Measurements from ENCODE around the gene LGALS9B.
A peak's percentile ranks its signal among the peaks of the same experiment; 100 is the strongest.
"Not testable (repeated sequence)": the region's sequence is repeated elsewhere in the genome, so short reads cannot be mapped to it uniquely, and the experiment has no call there.

Gene LGALS9B

GRCh38 chr17:20466999-20467398, 340 bp downstream of the LGALS9B start:
- not testable (repeated sequence) for DNase-seq (ENCODE audit: low spot score)

DNA sequence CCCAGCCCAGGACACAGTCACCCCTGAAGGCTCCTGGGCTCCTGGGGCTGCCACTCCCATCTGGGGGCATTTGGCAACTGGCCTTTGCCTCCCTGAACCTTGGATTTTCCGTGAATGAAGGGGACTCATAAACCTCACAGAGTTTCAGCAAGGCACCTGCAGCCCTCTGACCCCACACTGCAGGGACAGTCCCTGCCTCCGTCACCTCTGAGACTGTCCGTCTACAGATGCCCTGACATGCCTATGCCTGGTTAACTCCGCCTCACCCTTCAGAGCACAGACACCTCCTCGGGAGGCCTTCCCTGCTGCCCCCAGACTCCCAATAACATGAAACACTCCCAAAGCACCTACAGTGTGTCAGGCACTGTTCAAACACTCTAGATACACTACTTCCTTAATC, 786 bp downstream of the LGALS9B start:
- DNase-seq (ENCODE audit: low spot score): not testable (repeated sequence)

DNA sequence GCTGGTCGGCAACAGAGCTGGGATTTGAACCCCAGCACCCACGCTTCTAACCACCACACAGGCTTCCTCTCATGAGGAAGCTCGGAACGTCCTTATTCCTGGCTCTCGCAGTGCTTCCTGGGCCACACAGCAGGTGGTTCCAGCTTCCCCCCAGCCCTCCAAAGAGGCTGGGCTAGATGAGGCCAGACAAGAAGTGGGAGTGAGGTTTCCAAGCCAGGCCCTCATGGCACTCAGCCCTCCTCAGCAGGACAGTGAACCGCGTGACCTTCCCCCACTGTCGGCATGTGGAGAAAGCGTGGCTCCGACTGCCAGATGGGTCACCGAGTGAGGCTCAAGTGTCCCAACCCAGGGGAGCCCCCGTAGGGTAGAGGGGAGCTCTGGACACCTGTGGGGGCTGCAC, 1.8 kb downstream of the LGALS9B start:
- DNase-seq (ENCODE audit: low spot score): not testable (repeated sequence)

DNA sequence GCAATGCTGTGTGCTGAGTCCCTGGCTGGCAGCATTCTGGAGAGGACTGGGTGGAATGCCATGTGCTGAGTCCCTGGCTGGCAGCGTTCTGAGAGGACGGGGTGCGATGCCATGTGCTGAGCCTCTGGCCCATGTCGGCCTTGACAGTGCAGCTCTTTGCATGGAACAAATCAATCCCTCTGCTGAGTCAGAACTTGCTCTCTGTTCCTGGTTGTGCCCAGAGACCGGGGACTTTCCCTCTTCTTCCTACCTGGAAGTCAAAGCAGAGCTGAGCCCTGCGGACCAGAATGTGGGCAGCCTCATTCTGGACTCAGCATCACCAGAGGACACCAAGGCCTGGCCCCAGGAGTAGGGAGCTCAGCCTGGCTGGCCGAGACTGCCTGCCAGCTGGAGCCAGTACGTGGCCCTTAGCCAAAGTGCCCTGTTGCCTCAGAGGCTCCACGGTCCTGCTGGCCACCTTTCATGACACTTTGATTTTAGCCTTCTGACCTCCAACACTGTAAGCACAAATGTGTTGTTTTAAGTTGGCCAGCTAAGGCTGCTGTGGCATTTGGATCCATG, 2.4 kb downstream of the LGALS9B start:
- not testable (repeated sequence) for DNase-seq (ENCODE audit: low spot score)

DNA sequence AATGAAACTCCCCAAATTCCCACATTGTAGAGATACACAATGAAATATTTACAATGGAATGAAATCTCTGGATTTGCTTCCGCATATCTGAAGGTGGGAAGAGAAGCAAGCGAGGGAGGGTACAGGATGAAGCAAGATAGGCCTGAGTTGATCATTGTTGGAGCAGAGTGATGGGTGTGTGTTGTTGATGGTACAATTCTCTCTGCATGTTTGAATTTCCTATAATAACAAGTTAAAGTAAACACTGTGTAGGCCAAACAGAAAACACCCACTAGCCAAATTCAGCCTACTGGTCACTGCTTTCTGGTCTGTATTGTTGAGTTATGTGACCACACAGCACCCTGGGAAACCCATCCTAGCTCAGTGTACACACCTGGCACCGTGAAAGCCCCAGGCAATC, 5.2 kb downstream of the LGALS9B start:
- DNase-seq (ENCODE audit: low spot score): not testable (repeated sequence)

GRCh38 chr17:20457848-20458381, 9.4 kb downstream of the LGALS9B start:
- not testable (repeated sequence) for DNase-seq (ENCODE audit: low spot score)

GRCh38 chr17:20455106-20455505, 12.2 kb downstream of the LGALS9B start:
- not testable (repeated sequence) for DNase-seq (ENCODE audit: low spot score)

GRCh38 chr17:20453820-20454434, 13.4 kb downstream of the LGALS9B start:
- not testable (repeated sequence) for DNase-seq (ENCODE audit: low spot score)

GRCh38 chr17:20450852-20451251, 16.5 kb downstream of the LGALS9B start:
- peak; percentile 72 for DNase-seq (ENCODE audit: low spot score)

GRCh38 chr17:20447534-20448321, 19.6 kb downstream of the LGALS9B start:
- DNase-seq (ENCODE audit: low spot score): not testable (repeated sequence)

DNA sequence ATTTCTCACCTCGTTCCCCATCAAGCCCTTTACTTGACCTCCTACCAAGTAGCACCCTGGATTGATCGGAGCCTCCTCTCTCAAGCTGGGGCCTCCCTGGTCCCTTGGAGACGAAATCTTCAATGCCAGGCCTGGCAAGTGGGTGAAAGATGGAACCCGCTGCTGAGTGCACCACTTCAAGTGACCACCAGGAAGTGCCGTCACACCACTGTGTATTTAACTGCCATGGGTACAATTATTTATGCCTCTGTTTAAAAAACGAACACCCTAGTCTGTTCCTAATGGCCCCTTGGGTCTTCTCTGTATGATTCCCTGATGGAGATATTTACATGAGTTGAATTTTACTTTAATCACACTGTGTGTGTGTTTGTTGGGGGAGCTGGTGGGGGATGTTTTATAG, 20.4 kb downstream of the LGALS9B start:
- DNase-seq (ENCODE audit: low spot score): not testable (repeated sequence)

DNA sequence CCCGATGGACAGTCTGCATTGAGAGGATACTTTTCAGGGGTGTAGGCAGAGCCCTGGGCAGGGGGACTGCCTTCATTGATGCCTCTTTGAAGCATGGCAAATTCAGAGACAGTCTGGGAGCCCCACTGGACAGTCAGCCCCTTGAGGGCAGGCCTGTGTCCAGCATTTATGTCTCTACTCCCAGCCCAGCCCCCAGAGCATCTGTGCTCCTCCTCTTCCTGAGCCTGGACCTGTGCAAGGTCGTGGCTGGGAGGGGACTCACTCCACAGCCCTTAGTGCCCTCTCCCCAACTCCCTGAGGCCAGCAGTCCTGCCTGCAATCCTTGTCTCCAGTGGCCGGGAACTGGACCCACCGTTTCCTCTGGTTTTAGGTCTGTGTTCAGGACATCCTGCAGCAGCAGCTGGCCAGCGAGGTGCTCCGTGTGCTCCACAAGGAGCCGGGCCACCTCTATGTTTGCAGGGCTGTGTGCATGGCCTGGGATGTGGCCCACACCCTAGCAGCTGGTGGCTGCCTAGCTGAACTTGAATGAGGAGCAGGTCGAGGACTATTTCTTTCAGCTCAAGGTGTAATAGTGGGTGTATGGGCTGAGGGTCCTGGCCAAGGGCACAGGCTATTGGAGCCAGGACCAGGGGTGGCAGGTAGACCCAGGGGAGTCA, 22.6 kb downstream of the LGALS9B start:
- not testable (repeated sequence) for DNase-seq (ENCODE audit: low spot score)

DNA sequence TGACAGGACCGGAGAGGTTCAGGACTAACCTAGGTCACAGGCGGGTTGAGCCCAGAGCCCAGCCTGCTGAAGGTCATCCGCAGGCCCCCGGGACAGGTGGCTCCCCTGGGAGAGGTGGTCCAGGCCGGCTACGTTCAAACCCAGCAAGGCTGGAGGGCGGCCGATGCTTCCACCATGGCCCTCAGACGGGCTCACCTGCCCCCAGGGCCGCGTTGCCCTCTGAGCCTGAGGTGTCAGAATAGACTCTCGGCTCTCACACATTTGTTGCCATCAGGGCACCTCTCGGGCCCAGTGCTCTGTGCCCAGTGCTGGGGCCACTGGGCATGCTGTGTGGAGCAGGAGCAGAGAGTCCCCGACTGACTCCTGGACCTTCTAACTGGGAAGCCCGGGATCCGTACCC, 23.2 kb downstream of the LGALS9B start:
- DNase-seq (ENCODE audit: low spot score): not testable (repeated sequence)

DNA sequence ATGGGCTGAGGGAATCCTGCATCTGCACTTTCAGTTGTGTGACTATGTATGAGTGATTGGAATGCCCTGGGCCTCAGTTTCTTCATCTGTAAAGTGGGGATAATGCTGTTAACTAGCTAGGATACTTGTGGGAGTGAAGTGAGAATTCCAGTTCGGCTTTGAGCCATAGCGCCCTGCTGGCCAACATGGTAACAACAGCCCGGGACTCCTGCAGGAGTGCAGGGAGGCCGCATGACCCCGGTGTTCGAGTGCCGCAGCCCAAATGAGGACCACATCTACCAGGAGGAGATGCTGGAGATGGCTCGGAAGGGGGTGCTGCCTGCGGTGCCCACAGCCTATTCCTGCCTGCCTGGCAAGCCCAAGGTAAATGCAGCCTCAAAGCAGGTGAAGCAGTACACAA, 23.7 kb downstream of the LGALS9B start:
- DNase-seq (ENCODE audit: low spot score): not testable (repeated sequence)

DNA sequence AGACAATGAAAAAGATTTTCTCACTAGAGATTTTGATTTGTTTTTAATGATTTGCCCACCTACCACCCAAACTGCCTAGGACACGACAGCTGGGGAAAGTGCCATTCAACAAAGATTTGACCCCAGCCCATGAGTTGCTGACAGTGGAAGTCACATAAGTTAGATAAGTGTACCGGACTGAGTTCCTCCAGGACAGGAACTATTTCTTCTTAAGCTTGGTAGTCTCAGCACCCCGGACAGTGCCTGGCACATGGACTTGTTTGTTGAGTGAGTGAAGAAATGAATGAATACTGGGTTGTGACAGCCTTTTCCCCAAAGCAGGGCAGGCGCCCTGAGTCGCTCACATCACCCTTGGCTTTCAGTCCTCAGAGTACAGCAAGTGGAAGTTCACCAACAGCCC, 26.7 kb downstream of the LGALS9B start:
- not testable (repeated sequence) for DNase-seq (ENCODE audit: low spot score)

DNA sequence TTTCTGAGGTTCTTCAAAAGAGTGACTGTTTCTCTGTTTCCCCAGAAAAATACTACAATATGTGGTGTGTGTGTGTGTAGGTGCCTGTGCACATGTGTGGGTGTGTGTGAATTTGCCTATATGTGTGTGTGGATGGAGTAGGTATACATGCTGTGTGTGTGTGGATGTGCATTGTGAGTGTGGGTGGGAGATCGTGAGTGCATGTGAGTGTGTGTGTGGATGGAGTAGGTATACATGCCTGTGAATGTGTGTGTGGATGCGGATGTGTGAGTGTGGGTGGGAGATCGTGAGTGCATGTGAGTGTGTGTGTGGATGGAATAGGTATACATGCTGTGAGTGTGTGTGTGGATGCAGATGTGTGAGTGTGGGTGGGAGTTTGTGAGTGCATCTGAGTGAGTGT, 32.2 kb downstream of the LGALS9B start:
- DNase-seq (ENCODE audit: low spot score): not testable (repeated sequence)

- DNase-seq (ENCODE audit: low spot score): not testable (repeated sequence)
Observed at GRCh38 chr17:20433382-20433781, 34.0 kb downstream of the LGALS9B start.

DNA sequence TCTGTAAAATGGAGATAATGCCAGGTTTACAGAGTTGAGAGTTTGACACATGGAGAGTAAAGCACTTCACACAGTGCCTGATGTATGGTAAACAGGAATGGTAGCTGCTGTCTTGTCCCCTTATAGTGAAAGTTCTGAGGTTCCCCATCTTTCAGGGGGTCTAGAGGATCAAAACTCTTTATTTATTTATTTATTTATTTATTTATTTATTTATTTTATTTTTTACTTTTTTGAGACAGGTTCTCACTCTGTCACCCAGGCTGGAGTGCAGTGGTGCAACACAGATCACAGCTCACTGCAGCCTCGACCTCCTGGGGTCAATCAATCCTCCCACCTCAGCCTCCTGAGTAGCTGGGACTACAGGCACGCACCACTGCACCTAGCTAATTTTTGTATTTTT, 40.1 kb downstream of the LGALS9B start:
- not testable (repeated sequence) for DNase-seq (ENCODE audit: low spot score)

DNA sequence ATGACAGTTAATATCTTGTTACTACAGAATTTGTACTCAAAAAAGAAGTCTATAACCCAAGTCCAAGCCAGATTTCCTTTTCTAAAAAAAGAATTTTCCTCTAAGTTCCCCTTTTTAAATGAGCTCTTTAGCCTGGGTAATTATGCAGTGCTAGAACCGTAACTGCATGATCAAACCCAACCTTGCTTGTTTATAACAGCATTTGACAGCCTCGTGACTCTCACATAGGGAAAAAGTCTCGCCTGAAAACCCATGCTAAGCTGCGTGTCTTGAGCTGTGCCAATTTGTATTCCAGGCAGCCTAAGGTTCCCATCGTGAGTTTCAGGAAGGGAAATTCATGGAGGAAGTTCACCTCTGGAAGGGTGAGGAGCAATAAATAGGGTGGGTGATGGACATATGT, 44.5 kb downstream of the LGALS9B start:
- not testable (repeated sequence) for DNase-seq (ENCODE audit: low spot score)

GRCh38 chr17:20418838-20419237, 48.5 kb downstream of the LGALS9B start:
- not testable (repeated sequence) for DNase-seq (ENCODE audit: low spot score)

DNA sequence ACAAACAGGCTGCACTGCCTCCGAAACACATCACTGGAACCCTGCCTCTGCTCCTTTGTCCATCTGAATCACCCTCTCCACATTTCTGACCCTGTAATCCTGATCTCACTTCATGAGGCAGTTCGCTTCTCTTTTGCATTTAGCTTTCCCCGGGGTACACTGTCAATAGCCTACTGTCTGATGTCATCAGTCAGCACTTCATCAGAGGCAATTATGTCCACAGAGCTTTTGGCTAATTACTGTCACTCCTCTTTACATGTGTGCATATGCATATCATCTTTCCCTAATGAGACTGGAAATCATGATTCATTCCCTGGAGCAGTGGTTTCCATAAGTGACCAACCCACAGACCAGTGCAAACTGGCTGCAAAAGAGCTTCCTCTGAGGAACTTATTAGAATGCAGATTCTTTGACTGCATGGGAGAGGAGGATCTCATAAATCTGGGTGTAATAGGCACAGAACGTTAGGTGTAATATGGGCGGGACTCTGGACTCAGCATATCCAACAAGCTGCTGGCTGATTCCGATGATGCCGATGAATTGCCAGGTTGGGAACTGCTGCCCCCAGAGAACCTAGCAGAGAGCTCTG, 49.8 kb downstream of the LGALS9B start:
- DNase-seq (ENCODE audit: low spot score): not testable (repeated sequence)

DNA sequence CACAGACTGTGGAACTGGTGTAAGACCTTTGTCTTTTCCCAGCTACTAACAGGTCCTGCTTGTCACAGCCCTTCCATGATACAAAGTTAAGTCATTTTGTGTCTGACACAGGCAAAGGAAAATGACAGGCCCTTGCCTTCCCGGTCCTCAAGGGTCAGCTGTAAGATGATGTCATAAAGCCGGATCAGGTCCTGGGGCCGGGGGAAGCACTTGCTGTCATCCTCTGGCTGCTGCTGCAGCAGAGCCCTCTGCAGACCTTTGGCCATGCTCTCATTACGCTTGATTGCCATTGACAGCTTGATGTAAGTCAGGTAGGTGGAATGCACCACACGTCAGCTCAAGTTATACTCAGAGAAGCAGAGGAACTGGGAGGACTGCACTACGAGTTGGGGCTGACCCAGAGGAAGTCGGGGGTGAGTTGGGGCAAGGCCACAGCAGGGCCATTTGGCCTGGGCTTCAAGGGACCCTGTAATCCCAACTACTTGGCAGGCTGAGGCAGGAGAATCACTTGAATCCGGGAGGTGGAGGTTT, 50.9 kb downstream of the LGALS9B start:
- not testable (repeated sequence) for DNase-seq (ENCODE audit: low spot score)
